ENCODE measurements around the gene COA6. TPM values are rescaled to one million over a fixed set of nuclear protein-coding genes. Genes with fewer than 3 reads are reported as not detected.

Gene COA6
- polyA plus RNA-seq, 2 of the 4 experiments (the other 2 are of a cell fraction) = 102 to 133 TPM

DNA sequence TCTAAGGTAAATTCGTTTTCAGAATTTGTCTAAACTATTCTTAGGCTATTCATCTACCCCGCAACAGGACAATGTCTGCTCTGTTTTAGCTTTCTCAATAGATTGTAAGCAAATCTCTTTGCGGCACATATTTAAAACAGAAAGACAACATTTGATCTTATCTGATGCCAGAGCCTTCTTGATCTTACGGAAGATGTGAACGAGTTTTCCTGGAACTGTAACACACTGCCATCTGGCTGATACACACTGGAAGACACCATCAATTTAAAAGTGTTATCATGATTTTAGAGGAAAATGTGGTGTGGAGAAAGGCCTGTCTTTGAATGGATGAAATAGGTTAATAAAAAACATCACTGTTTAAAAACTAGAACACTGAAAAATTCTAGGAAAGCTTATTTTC, 36.1 kb downstream of the COA6 start:
- H3K4me1 ChIP-seq = no peaks in the 10 kb centered on the region
- H3K9me3 ChIP-seq = no peaks in the 10 kb centered on the region
- CTCF ChIA-PET = interaction anchor here (1.0 to 1.8 kb wide), 3 partner anchors 28 to 294 kb away, joined by 3 to 6 read pairs (median 3); no protein-coding TSS in a partner anchor
- 83% methylated on average over 5 of the region's 5 CpGs for WGBS (ENCODE audit: missing lambda C conversion rate)
- H3K27ac ChIP-seq = no peak overlapping the region
- no peak overlapping the region for H3K4me3 ChIP-seq
- DNase-seq (ENCODE audit: low read depth in 1 of 2, low spot score in 1 of 2) (peak in 1 of 2 experiments; percentile 19), FAIRE-seq (no peak), ATAC-seq (no peak)
- POLR2A ChIA-PET = no interaction called here
- TF ChIP-seq JUNB (IDR thresholded peaks at IDR 0.05) = no peak
- no peak for TF ChIP-seq CBX2 (IDR thresholded peaks at IDR 0.05; ENCODE audit: borderline replicate concordance, low read depth)
- TF ChIP-seq ZNF302 (CRISPR knock-in tag; IDR thresholded peaks at IDR 0.05) = no peak
- TF ChIP-seq RAD21 (conservative IDR thresholded peaks at IDR 0.05 in 1 of 2, IDR thresholded peaks at IDR 0.05 in 1 of 2) = peak in 1 of 2 experiments; percentile 34; a peak in 2 of 5 replicates
- no peak for TF ChIP-seq RNF2 (IDR thresholded peaks at IDR 0.05; ENCODE audit: borderline replicate concordance, low read depth)
- TF ChIP-seq NFE2L2 (conservative IDR thresholded peaks at IDR 0.05; ENCODE audit: low read length) = no peak
- TF ChIP-seq HOXA7 (CRISPR knock-in tag; IDR thresholded peaks at IDR 0.05) = no peak
- TF ChIP-seq HOXB5 (CRISPR knock-in tag; IDR thresholded peaks at IDR 0.05) = no peak
- TF ChIP-seq CHD4 (IDR thresholded peaks at IDR 0.05; ENCODE audit: borderline replicate concordance) = no peak
- TF ChIP-seq GATA3 (IDR thresholded peaks at IDR 0.05; ENCODE audit: borderline replicate concordance) = no peak
- TF ChIP-seq, protein P1, sequence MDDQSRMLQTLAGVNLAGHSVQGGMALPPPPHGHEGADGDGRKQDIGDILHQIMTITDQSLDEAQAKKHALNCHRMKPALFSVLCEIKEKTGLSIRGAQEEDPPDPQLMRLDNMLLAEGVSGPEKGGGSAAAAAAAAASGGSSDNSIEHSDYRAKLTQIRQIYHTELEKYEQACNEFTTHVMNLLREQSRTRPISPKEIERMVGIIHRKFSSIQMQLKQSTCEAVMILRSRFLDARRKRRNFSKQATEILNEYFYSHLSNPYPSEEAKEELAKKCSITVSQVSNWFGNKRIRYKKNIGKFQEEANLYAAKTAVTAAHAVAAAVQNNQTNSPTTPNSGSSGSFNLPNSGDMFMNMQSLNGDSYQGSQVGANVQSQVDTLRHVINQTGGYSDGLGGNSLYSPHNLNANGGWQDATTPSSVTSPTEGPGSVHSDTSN (IDR thresholded peaks at IDR 0.05) = no peak
- TF ChIP-seq SMC3 (IDR thresholded peaks at IDR 0.05) = peak; percentile 16; the same call in 1 of the 3 replicates
- no peak overlapping the region for H3K4me2 ChIP-seq

DNA sequence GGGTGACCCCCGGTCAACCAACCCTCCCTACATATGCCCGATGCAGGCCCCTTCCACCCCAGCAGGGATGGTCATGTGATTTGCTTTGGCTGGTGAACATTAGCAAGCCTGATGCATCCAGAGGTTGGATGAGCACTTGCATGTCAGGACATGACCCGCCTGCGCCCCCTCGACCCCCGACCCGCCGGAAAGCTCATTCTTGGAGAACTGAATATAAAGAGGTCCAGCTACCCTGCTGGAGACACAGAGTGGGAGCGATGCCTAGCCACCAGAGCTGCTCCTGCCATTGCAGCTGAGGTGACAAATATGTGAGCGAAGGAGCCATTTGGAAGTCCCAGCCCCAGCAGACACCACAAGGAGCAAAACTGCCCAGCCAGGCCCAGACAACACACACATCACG, 39.6 kb downstream of the COA6 start:
- WGBS (ENCODE audit: missing lambda C conversion rate) = 93% methylated on average over 10 of the region's 11 CpGs
- H3K4me2 ChIP-seq = no peak overlapping the region
- ATAC-seq (no peak), DNase-seq (ENCODE audit: low read depth in 1 of 2, low spot score in 1 of 2) (no peak), FAIRE-seq (no peak)
- POLR2A ChIA-PET = no interaction called here
- H3K4me3 ChIP-seq = no peak overlapping the region
- TF ChIP-seq FOXS1 (CRISPR knock-in tag; IDR thresholded peaks at IDR 0.05) = no peak
- TF ChIP-seq BCL3 (IDR thresholded peaks at IDR 0.05) = no peak
- TF ChIP-seq, protein P2, sequence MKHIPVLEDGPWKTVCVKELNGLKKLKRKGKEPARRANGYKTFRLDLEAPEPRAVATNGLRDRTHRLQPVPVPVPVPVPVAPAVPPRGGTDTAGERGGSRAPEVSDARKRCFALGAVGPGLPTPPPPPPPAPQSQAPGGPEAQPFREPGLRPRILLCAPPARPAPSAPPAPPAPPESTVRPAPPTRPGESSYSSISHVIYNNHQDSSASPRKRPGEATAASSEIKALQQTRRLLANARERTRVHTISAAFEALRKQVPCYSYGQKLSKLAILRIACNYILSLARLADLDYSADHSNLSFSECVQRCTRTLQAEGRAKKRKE (CRISPR knock-in tag; IDR thresholded peaks at IDR 0.05; ENCODE audit: low read depth) = no peak
- TF ChIP-seq CHD4 (IDR thresholded peaks at IDR 0.05; ENCODE audit: borderline replicate concordance) = no peak
- no peak for TF ChIP-seq RARB (CRISPR knock-in tag; IDR thresholded peaks at IDR 0.05)
- TF ChIP-seq SMC3 (IDR thresholded peaks at IDR 0.05) = no peak
- no peak for TF ChIP-seq MAFK (IDR thresholded peaks at IDR 0.05; ENCODE audit: partially characterized antibody)
- TF ChIP-seq FOSL2 (IDR thresholded peaks at IDR 0.05) = no peak
- no peak for TF ChIP-seq FOSL2 (CRISPR knock-in tag; IDR thresholded peaks at IDR 0.05)
- no peak for TF ChIP-seq TP53 (CRISPR knock-in tag; IDR thresholded peaks at IDR 0.05)
- no peak for TF ChIP-seq RNF2 (IDR thresholded peaks at IDR 0.05; ENCODE audit: borderline replicate concordance, low read depth)
- no peak for TF ChIP-seq EHMT2 (IDR thresholded peaks at IDR 0.05; ENCODE audit: low read depth)
- no peak for TF ChIP-seq CTCF (IDR thresholded peaks at IDR 0.05)
- TF ChIP-seq ZNF302 (CRISPR knock-in tag; IDR thresholded peaks at IDR 0.05) = no peak
- no peaks in the 10 kb centered on the region for H3K9me3 ChIP-seq
- CTCF ChIA-PET = no interaction called here
- H3K27ac ChIP-seq = no peak overlapping the region
- no peaks in the 10 kb centered on the region for H3K4me1 ChIP-seq
